ENCODE data around the gene KRT20.

DNA sequence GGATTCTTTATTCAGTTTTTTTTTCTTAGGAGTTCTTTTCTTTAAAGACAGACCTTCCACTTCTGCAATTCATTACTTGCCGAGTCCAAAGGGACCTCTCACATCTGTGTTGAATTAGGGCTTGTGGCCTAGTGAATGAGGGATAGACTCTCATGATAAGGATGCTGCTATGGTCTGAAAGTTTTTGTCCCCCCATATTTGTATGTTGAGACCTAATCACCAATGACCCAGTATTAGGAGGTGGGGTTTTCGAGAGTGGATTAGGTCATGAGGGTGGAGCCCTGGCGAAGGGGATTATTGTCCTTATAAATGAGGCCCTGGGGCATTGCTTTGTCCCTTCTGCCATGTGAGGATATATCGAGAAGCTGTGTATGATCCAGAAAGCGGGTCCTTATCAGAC is 27.5 kb downstream of the KRT20 start:
- TF ChIP-seq, protein P1, sequence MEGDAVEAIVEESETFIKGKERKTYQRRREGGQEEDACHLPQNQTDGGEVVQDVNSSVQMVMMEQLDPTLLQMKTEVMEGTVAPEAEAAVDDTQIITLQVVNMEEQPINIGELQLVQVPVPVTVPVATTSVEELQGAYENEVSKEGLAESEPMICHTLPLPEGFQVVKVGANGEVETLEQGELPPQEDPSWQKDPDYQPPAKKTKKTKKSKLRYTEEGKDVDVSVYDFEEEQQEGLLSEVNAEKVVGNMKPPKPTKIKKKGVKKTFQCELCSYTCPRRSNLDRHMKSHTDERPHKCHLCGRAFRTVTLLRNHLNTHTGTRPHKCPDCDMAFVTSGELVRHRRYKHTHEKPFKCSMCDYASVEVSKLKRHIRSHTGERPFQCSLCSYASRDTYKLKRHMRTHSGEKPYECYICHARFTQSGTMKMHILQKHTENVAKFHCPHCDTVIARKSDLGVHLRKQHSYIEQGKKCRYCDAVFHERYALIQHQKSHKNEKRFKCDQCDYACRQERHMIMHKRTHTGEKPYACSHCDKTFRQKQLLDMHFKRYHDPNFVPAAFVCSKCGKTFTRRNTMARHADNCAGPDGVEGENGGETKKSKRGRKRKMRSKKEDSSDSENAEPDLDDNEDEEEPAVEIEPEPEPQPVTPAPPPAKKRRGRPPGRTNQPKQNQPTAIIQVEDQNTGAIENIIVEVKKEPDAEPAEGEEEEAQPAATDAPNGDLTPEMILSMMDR (IDR thresholded peaks at IDR 0.05; ENCODE audit: borderline replicate concordance, extremely low read depth, low read length, poor library complexity, severe bottlenecking), result no peak
- no peak for TF ChIP-seq EZH2 (IDR thresholded peaks at IDR 0.05; ENCODE audit: borderline replicate concordance, low read depth, low read length, severe bottlenecking)
